GM19193 (cell line): ENCODE results near the gene LMX1A.

ENCODE experiments used
- POLR2A ChIP-seq: IDR thresholded peaks from 4 replicates; pipeline ENCODE4 v1.6.1; 2011; ENCODE audit not compliant: insufficient read depth, insufficient read length; ENCODE audit errors: extremely low read depth

Gene LMX1A

DNA sequence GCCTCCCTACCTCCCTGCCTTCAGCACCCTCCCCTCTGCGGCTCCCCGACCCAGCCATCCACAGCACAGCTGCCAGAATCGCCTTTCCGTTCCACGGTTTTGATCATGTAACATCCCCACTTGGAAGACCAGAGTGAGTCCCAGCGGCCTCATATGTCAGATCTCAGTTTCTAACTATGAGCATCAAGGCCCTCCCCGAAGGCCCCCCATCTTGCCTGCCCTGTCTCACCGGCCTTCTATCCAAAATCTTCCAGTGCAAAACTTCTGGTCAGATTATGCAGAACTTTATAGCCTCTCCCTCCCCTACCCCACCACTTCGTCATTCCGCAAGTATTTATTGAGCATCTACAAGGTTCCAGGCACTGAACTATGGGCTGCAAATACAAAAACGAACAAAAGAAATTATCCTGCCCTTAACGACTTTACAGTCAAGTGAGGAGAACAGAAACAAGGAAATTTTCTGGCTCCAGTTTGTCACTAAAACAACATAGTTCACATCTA, 20.3 kb upstream of the LMX1A start:
- TF ChIP-seq POLR2A = no peak

- TF ChIP-seq POLR2A = no peak
Observed at GRCh38 chr1:165376041-165376810, 19.7 kb upstream of the LMX1A start.

- TF ChIP-seq POLR2A = no peak
Observed at GRCh38 chr1:165375623-165376022, 19.1 kb upstream of the LMX1A start.

GRCh38 chr1:165371588-165372225, 15.2 kb upstream of the LMX1A start:
- TF ChIP-seq POLR2A = no peak

- TF ChIP-seq POLR2A = no peak
Observed at GRCh38 chr1:165369255-165369848, 12.8 kb upstream of the LMX1A start.

- TF ChIP-seq POLR2A = no peak
Observed at GRCh38 chr1:165367375-165367993, 11.0 kb upstream of the LMX1A start.

DNA sequence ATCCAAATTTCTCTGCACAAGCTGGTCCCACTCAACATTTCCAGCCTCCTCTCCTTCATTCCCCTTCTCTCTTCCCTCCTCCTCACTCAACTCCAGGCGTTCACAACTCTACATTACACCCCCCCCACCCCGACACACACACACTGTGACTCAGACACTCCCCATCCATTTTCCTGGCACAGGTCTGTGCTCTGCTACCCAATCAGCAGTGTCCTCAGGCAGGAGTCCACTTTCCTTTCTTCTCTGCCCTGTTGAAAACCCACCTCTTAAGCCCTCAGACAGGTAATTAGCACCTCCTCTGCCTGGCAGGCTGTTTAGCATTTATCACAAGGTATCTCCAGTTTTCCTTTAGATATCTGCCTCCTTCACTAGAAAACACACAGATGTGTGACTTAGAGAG, 8.8 kb upstream of the LMX1A start:
- TF ChIP-seq POLR2A = no peak

DNA sequence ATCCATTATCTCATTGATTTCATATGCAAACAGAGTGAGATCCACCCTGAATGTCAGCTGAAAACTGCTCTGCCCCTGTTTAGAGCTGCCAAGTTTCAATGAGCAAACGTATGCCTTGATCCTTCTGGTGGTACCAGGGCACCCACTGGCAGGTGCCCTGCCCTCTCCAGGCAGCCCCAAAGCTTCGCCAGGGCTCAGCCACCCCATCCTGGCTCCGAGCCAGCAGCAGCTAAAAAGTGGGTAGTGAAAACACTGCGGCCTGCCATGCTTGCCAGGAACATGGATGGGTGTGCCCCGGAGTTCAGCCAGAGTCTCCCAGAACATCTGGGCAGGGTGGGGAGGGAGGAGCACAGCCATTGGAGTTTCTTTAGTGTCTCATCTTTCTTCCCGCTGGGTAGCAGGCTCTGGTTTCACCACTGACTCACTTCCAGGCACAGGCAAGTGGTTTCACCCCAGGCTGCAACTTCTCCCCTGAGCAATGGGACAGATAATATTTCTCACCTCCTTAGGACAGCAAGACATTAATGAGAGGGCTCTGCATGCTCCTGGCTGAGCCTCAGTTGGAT, 8.1 kb upstream of the LMX1A start:
- TF ChIP-seq POLR2A = no peak

GRCh38 chr1:165356876-165357275, 361 bp upstream of the LMX1A start:
- TF ChIP-seq POLR2A = no peak

GRCh38 chr1:165355139-165355976, 1.2 kb downstream of the LMX1A start:
- no peak for TF ChIP-seq POLR2A

DNA sequence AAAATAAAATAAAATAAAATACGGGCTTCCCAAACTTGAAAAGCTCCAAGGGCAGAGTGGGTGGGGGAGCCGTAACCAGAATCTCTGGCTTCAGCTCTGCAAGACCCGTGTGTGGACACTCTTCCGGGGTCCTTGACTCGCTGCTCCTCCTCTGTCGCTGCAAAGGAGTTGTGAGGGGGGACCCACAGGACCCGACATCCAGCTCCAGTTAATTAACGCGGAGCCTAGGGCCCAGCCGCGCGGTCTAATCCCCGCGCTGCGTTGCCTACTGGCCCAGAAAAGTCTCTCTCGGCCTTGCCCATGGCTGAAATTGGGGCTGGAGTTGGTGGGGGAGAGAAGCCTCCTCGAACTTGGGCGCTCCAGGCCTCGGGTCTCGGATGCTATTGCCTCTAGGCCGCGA, 1.8 kb downstream of the LMX1A start:
- no peak for TF ChIP-seq POLR2A

GRCh38 chr1:165353731-165354671, 2.5 kb downstream of the LMX1A start:
- TF ChIP-seq POLR2A = no peak
